Left kidney (tissue), 2 donors: ENCODE results near the gene KCNJ1. TPM values are rescaled to one million over a fixed set of nuclear protein-coding genes. Genes with fewer than 3 reads are reported as not detected.

Experiments used
- DNase-seq: peaks from one replicate; pipeline ENCODE4 v3.0.0-alpha.2; 2013
- polyA plus RNA-seq: library from polyadenylated mRNA; unstranded; fragments of 120-200 nt; gene quantifications from one replicate; pipeline ENCODE4 v1.2.1, GENCODE V29; 2013; ENCODE audit not compliant: insufficient read length

The KCNJ1 gene
- polyA plus RNA-seq, 1 donor: 76.0 TPM

DNA sequence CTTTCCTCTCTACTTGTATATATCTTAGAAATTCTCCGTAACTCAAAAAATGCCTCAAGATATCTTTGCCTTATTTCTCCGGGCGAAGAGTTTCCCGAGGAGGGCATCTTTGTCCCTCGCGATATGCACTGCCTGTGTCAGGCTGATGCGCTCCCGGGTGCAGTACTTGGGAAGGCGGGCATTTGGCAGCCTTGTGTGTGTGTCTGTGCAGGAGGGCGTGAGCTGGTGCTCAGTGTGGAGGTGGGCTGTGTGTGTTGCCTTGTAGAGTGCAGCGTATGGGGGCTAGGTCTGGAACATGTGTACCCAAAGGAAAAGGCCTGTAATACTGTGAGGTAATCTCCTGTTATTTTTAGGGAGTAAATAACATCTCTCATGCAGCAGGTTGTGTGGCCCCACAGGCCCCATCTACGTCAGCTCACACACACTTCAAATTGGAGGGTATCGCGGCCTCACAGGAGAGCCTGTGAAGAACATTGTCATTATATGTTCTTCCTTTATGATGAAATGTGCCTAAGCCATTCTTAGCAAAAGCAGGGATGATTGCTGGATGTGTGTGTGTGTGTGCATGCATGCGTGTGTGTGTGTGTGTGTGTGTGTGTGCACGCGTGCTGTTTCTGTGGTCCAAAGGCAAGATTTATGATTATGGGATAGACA is 77.5 kb downstream of the KCNJ1 start:
- no peak for DNase-seq

Other genes with a start within 250 kb of the KCNJ1 start
- 27.4 TPM for gene FLI1, start 173.2 kb downstream of the KCNJ1 start, polyA plus RNA-seq
- gene KCNJ5, start 24.1 kb upstream of the KCNJ1 start, polyA plus RNA-seq: 3.6 TPM
- 1.1 TPM for gene TP53AIP1, start 75.6 kb upstream of the KCNJ1 start, polyA plus RNA-seq